Aorta (tissue), 5 donors: ENCODE measurements around the gene MAP3K4. TPM values are rescaled to one million over a fixed set of nuclear protein-coding genes. Genes with fewer than 3 reads are reported as not detected.
"Not testable (repeated sequence)": the region's sequence is repeated elsewhere in the genome, so short reads cannot be mapped to it uniquely, and the experiment has no call there.

Source experiments
- ATAC-seq: fragments of 200-7000 bp; cut with Tn5 transposase; one replicate; pipeline ENCODE4 v1.9.1; 2022; ENCODE audit warnings: moderate library complexity; ENCODE audit not compliant: low FRiP score
- DNase-seq, 2 donors: peaks; one replicate each; pipeline ENCODE4 v3.0.0-alpha.2; 2020
- H3K27ac ChIP-seq, 2 donors: one replicate each; pipeline ENCODE4 v1.5.1; 2013; ENCODE audit warnings: low read length in 2 of 2, mild to moderate bottlenecking in 2 of 2, moderate library complexity in 2 of 2, control low read depth in 1 of 2, inconsistent platforms in 1 of 2, low read depth in 1 of 2
- H3K27me3 ChIP-seq, 2 donors: one replicate each; pipeline ENCODE4 v1.6.1; 2013; ENCODE audit warnings: control low read depth in 1 of 2, low read length in 1 of 2, mild to moderate bottlenecking in 1 of 2, moderate library complexity in 1 of 2; ENCODE audit not compliant: insufficient read depth in 2 of 2, control insufficient read depth in 1 of 2
- H3K36me3 ChIP-seq, 2 donors: one replicate each; pipeline ENCODE4 v1.6.1; 2013; ENCODE audit warnings: control low read depth in 1 of 2, low read length in 1 of 2, mild to moderate bottlenecking in 1 of 2; ENCODE audit not compliant: insufficient read depth in 2 of 2, control insufficient read depth in 1 of 2
- H3K4me1 ChIP-seq, 2 donors: one replicate each; pipeline ENCODE4 v1.6.1; 2013; ENCODE audit warnings: low read length in 2 of 2, control low read depth in 1 of 2, mild to moderate bottlenecking in 1 of 2, moderate library complexity in 1 of 2; ENCODE audit not compliant: insufficient read depth in 2 of 2, control insufficient read depth in 1 of 2
- H3K4me3 ChIP-seq, 2 donors: one replicate each; pipeline ENCODE4 v1.5.1; 2013; ENCODE audit warnings: low read length in 2 of 2, control low read depth in 1 of 2, mild to moderate bottlenecking in 1 of 2
- H3K9me3 ChIP-seq: one replicate; pipeline ENCODE4 v1.6.1; 2013; ENCODE audit warnings: mild to moderate bottlenecking, low read length; ENCODE audit not compliant: control insufficient read depth
- WGBS, 2 donors: extraction: QIAGEN DNeasy Blood & Tissue Kit; methylation state at CpG; one replicate each; pipeline ENCODE4 v1.1.7; 2013; 5-methylcytosine and 5-hydroxymethylcytosine counted together
- intact Hi-C, 2 donors: fragments of 100-400 bp; cut with DNase I; formaldehyde crosslinking; loops; one replicate each; pipeline versions ENCODE4 v1.14.2 to v1.15.0; 2022
- polyA plus RNA-seq, 2 donors: library from polyadenylated mRNA; stranded (reverse); fragments of 200-250 nt; gene quantifications; one replicate each; pipeline ENCODE4 v1.2.3, GENCODE V29; 2013
- total RNA-seq, 2 donors: library from RNA; stranded (reverse); fragmentation: NEBNext Ultra II Directional; extraction: Animal tissue kit (Norgen Biotek cat#: 25700); gene quantifications; one replicate each; pipeline ENCODE4 v1.2.1, GENCODE V29; 2021
- donor health status: healthy with polysubstance abuse.
- donor health status: Bipolar disorder and iron deficiency.
- donor health status: DM: no; HTN: no; CAD: no.
- donor health status: DM: no; HTN: no; CAD: no.
- donor health status: DM: yes; HTN: yes; CAD: no.

The MAP3K4 gene
- total and polyA plus RNA-seq, 4 donors = 5.3 to 63.7 (median 32.8) TPM

DNA sequence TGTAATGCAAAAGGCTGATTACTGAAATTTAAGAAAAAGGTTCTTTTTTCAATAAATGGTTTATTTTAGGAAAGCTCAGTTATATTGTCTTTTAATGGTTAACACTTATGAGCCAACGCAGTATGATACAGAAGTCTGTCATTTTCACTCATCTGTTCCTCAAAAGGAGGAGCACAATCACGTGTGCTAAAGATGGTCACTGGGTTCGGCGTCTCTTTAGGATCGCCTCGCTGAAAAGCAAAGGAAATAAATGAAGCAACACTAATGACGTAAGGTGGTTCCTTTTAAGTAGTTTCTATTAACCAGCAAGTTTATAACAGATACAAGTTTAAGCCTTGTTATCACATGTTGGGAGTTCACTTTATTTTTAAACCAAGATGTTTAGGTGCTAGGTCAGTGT lies 125.7 kb downstream of the MAP3K4 start:
- ATAC-seq (no peak), DNase-seq (no peak)
- Histone ChIP-seq H3K9me3 (no peaks in the 10 kb centered on the region), H3K4me3 (no peak overlapping the region), H3K27ac (no peak overlapping the region), H3K36me3 (peaks cover 7% of the 10 kb centered on the region in 2 donors), H3K27me3 (no peaks in the 10 kb centered on the region), H3K4me1 (no peaks in the 10 kb centered on the region)
- intact Hi-C loops = no loop called here
- 86 to 89% methylated on average over 7 of the region's 7 CpGs for WGBS, 2 donors

- Histone ChIP-seq H3K4me3 (no peak overlapping the region), H3K9me3 (no peaks in the 10 kb centered on the region), H3K27me3 (no peaks in the 10 kb centered on the region), H3K36me3 (peaks cover 7% of the 10 kb centered on the region in 2 donors), H3K4me1 (no peaks in the 10 kb centered on the region), H3K27ac (no peak overlapping the region)
- WGBS, 2 donors = 96 to 98% methylated on average over 2 of the region's 2 CpGs
- intact Hi-C loops = no loop called here
- DNase-seq (no peak), ATAC-seq (no peak)
Measured at GRCh38 chr6:161117942-161118341, 126.4 kb downstream of the MAP3K4 start.

- not testable (repeated sequence) for H3K36me3 ChIP-seq, H3K4me3 ChIP-seq
Measured at GRCh38 chr6:161123319-161123718, 131.8 kb downstream of the MAP3K4 start.

GRCh38 chr6:161125591-161125990 lies 134.0 kb downstream of the MAP3K4 start:
- H3K9me3 ChIP-seq = no peaks in the 10 kb centered on the region
- intact Hi-C loops = no loop called here
- H3K4me1 ChIP-seq = no peaks in the 10 kb centered on the region
- H3K36me3 ChIP-seq = peaks cover 0 to 2% of the 10 kb centered on the region in 2 donors
- H3K27me3 ChIP-seq = no peaks in the 10 kb centered on the region
- ATAC-seq (no peak), DNase-seq (no peak)
- WGBS, 2 donors = 88 to 90% methylated on average over 2 of the region's 2 CpGs
- no peak overlapping the region for H3K27ac ChIP-seq
- no peak overlapping the region for H3K4me3 ChIP-seq

More at GRCh38 chr6:161123319-161123718, 131.8 kb downstream of the MAP3K4 start:
- H3K4me1 ChIP-seq, H3K9me3 ChIP-seq, intact Hi-C loops, H3K27me3 ChIP-seq, ATAC-seq, DNase-seq, H3K27ac ChIP-seq: not testable (repeated sequence)

- peaks cover 0 to 2% of the 10 kb centered on the region in 2 donors for H3K36me3 ChIP-seq
Measured at GRCh38 chr6:161127071-161127740, 135.6 kb downstream of the MAP3K4 start.

GRCh38 chr6:161128230-161128629 lies 136.7 kb downstream of the MAP3K4 start:
- Histone ChIP-seq H3K4me1 (no peaks in the 10 kb centered on the region), H3K27ac (no peak overlapping the region), H3K9me3 (no peaks in the 10 kb centered on the region), H3K4me3 (no peak overlapping the region), H3K36me3 (peaks cover 0 to 2% of the 10 kb centered on the region in 2 donors), H3K27me3 (no peaks in the 10 kb centered on the region)
- intact Hi-C loops = no loop called here
- WGBS, 2 donors = 94 to 95% methylated on average over 2 of the region's 2 CpGs
- DNase-seq (no peak), ATAC-seq (no peak)

More at GRCh38 chr6:161127071-161127740, 135.6 kb downstream of the MAP3K4 start:
- no peak overlapping the region for H3K4me3 ChIP-seq
- WGBS, 2 donors = 88 to 95% methylated on average over 7 of the region's 7 CpGs
- H3K9me3 ChIP-seq = no peaks in the 10 kb centered on the region
- H3K27me3 ChIP-seq = no peaks in the 10 kb centered on the region
- no peak for DNase-seq
- H3K27ac ChIP-seq = no peak overlapping the region
- ATAC-seq = no peak
- no peaks in the 10 kb centered on the region for H3K4me1 ChIP-seq
- intact Hi-C loops = no loop called here

- intact Hi-C loops = no loop called here
- H3K4me1 ChIP-seq = no peaks in the 10 kb centered on the region
- 88 to 93% methylated on average over 12 of the region's 12 CpGs for WGBS, 2 donors
- peaks cover 0 to 2% of the 10 kb centered on the region in 2 donors for H3K36me3 ChIP-seq
- H3K9me3 ChIP-seq = no peaks in the 10 kb centered on the region
- no peak overlapping the region for H3K4me3 ChIP-seq
- no peaks in the 10 kb centered on the region for H3K27me3 ChIP-seq
- ATAC-seq = no peak
- no peak for DNase-seq
- H3K27ac ChIP-seq = no peak overlapping the region
Measured at GRCh38 chr6:161128680-161129196, 137.2 kb downstream of the MAP3K4 start.

GRCh38 chr6:161130541-161130940 lies 139.0 kb downstream of the MAP3K4 start:
- H3K36me3 ChIP-seq = peaks cover 0 to 2% of the 10 kb centered on the region in 2 donors
- DNase-seq = no peak

More at GRCh38 chr6:161130541-161130940, 139.0 kb downstream of the MAP3K4 start:
- H3K4me3 ChIP-seq = no peak overlapping the region
- H3K27me3 ChIP-seq = no peaks in the 10 kb centered on the region
- no peaks in the 10 kb centered on the region for H3K4me1 ChIP-seq
- ATAC-seq = no peak
- intact Hi-C loops = no loop called here
- WGBS, 2 donors = 69 to 79% methylated on average over 7 of the region's 7 CpGs
- H3K27ac ChIP-seq = no peak overlapping the region
- H3K9me3 ChIP-seq = no peaks in the 10 kb centered on the region
